Coronary artery (tissue), 2 donors: ENCODE data around the gene SMPD3.

Experiments
- DNase-seq: peaks from one replicate; pipeline ENCODE4 v3.0.0-alpha.2; 2017; ENCODE audit warnings: low spot score
- H3K27ac ChIP-seq, 2 donors: fragments of 200-600 bp; sonication (generic); one replicate each; pipeline ENCODE4 v1.5.1; 2016 to 2019
- H3K4me3 ChIP-seq: fragments of 200-600 bp; sonication (generic); 2 replicates; pipeline ENCODE4 v1.5.1; 2016; ENCODE audit warnings: mild to moderate bottlenecking, moderate library complexity
- TF ChIP-seq, protein P1 (sequence below): fragments of 200-600 bp; sonication (generic); IDR thresholded peaks from one replicate; pipeline ENCODE4 v1.5.1; 2019; ENCODE audit warnings: antibody characterized with exemption

Gene SMPD3

GRCh38 chr16:68362947-68363657, 85.2 kb downstream of the SMPD3 start:
- Histone ChIP-seq H3K27ac (no peak overlapping the region), H3K4me3 (no peak overlapping the region)
- TF ChIP-seq, protein P1, sequence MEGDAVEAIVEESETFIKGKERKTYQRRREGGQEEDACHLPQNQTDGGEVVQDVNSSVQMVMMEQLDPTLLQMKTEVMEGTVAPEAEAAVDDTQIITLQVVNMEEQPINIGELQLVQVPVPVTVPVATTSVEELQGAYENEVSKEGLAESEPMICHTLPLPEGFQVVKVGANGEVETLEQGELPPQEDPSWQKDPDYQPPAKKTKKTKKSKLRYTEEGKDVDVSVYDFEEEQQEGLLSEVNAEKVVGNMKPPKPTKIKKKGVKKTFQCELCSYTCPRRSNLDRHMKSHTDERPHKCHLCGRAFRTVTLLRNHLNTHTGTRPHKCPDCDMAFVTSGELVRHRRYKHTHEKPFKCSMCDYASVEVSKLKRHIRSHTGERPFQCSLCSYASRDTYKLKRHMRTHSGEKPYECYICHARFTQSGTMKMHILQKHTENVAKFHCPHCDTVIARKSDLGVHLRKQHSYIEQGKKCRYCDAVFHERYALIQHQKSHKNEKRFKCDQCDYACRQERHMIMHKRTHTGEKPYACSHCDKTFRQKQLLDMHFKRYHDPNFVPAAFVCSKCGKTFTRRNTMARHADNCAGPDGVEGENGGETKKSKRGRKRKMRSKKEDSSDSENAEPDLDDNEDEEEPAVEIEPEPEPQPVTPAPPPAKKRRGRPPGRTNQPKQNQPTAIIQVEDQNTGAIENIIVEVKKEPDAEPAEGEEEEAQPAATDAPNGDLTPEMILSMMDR, result no peak
- no peak for DNase-seq

DNA sequence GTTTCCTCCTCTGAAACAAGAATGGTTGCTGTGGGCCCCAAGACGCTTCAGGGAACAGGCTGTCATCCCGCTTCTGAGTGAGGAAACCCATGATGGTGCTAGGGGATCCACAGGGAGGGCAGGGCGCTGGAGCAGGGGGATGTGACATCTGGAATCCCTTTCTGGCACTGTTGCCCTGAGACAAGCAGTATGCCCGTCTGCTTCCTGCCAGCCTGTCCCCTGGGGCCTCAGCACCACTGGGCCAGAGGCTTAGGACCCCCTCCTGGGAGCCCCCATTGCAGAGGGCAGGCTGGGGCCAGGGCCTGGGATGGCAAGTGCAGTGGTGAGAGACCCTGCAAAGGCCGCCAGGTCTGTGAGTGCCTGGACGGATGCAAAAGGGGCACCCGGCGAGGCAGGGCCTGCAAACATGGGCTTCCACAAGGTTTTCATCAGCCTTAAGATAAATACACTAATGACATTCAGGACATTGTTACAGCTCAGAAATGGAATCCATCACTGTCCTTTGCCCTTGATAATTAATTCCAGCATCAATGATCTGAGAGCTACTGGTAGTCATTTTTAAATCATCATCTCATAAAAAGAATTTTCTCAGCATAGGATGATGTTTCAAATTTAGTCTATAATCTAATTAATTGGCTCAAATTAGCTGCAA, 85.9 kb downstream of the SMPD3 start:
- H3K4me3 ChIP-seq, result no peak overlapping the region
- DNase-seq, result no peak
- TF ChIP-seq, protein P1, result no peak
- no peak overlapping the region for H3K27ac ChIP-seq

- H3K4me3 ChIP-seq, result no peak overlapping the region
- no peak for DNase-seq
- no peak overlapping the region for H3K27ac ChIP-seq
- TF ChIP-seq, protein P1, result no peak
Observed at GRCh38 chr16:68361485-68361884, 86.8 kb downstream of the SMPD3 start.

GRCh38 chr16:68360956-68361355, 87.4 kb downstream of the SMPD3 start:
- Histone ChIP-seq H3K27ac (no peak overlapping the region), H3K4me3 (no peak overlapping the region)
- TF ChIP-seq, protein P1, result no peak
- DNase-seq, result no peak

DNA sequence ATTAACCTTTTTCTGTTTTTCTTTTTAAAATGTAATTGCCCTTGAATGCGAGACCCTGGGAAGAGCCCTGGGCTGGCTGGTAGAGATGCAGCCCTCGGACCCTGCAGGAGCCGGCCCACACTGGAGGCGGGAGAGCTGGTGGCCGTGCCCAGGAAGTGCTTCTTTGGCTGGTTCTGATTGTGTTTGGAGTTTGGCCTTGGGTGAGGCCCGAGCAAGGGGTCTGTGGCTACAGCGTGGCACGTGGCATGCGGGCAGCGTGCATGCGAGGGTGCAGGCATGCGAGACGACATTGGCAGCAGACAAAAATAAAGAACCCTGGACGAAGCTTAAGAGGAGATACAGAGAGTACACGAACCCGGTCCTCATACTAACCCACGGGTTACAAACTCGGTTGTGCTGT, 87.8 kb downstream of the SMPD3 start:
- no peak overlapping the region for H3K4me3 ChIP-seq
- no peak for DNase-seq
- H3K27ac ChIP-seq, result no peak overlapping the region
- TF ChIP-seq, protein P1, result no peak

GRCh38 chr16:68359398-68360191, 88.7 kb downstream of the SMPD3 start:
- DNase-seq, result no peak
- Histone ChIP-seq H3K27ac (no peak overlapping the region), H3K4me3 (no peak overlapping the region)
- TF ChIP-seq, protein P1, result no peak
